H1 (cell line): Measurements from ENCODE around the gene SESN1. TPM values are rescaled to one million over a fixed set of nuclear protein-coding genes. Genes with fewer than 3 reads are reported as not detected.

Experiments
- CTCF ChIA-PET: fragments of 300-600 bp; sonication (Branson Sonifier 250); formaldehyde crosslinking; loops from one replicate; lab custom pipeline; 2021; ENCODE audit not compliant: partially characterized antibody; lab: Charles Lee
- POLR2A ChIA-PET: fragments of 300-600 bp; sonication (Branson Sonifier 250); formaldehyde crosslinking; loops from one replicate; lab custom pipeline; 2021; ENCODE audit warnings: inconsistent platforms; ENCODE audit not compliant: partially characterized antibody; lab: Charles Lee
- DNase-seq, 2 experiments: peaks; one replicate each; pipeline versions ENCODE4 v3.0.0 to v3.0.0-alpha.2; 2010 to 2022; ENCODE audit warnings: low spot score in 2 of 2, low read depth in 1 of 2, mixed read lengths in 1 of 2
- FAIRE-seq: peaks from 2 replicates; lab custom pipeline; 2011; peaks lifted over from hg19 to GRCh38; lab: Jason Lieb, UNC
- H2AFZ ChIP-seq: 2 replicates; pipeline ENCODE4 v1.8.1; 2012; ENCODE audit warnings: low read length, inconsistent platforms
- H2AK5ac ChIP-seq: 2 replicates; pipeline ENCODE4 v1.6.1; 2013; ENCODE audit warnings: low read depth, low read length
- H2BK120ac ChIP-seq: replicated peaks from 2 replicates; pipeline ENCODE3; 2013; ENCODE audit warnings: low read depth, low read length, inconsistent platforms
- H2BK12ac ChIP-seq: 2 replicates; pipeline ENCODE4 v1.6.1; 2013; ENCODE audit warnings: low read depth, low read length
- H2BK15ac ChIP-seq: 2 replicates; pipeline ENCODE4 v1.6.1; 2013; ENCODE audit warnings: low read length
- H2BK20ac ChIP-seq: 2 replicates; pipeline ENCODE4 v1.6.1; 2013; ENCODE audit warnings: low read length
- H2BK5ac ChIP-seq: 2 replicates; pipeline ENCODE4 v1.6.1; 2013; ENCODE audit warnings: low read depth, low read length
- H3K14ac ChIP-seq: 2 replicates; pipeline ENCODE4 v1.6.1; 2013; ENCODE audit warnings: inconsistent platforms; ENCODE audit not compliant: insufficient read length
- H3K18ac ChIP-seq: 2 replicates; pipeline ENCODE4 v1.6.1; 2013; ENCODE audit warnings: low read length; ENCODE audit errors: extremely low read depth
- H3K23ac ChIP-seq: 2 replicates; pipeline ENCODE4 v1.6.1; 2013; ENCODE audit warnings: inconsistent platforms; ENCODE audit not compliant: insufficient read length
- H3K23me2 ChIP-seq: 2 replicates; pipeline ENCODE4 v1.6.1; 2013; ENCODE audit warnings: low read depth, low read length
- H3K27ac ChIP-seq: 2 replicates; pipeline ENCODE4 v1.6.1; 2011; ENCODE audit warnings: low read depth, low read length, inconsistent platforms
- H3K27me3 ChIP-seq, 4 experiments: replicated peaks in 1 of 4; 1 replicate in 1 of 4; 2 replicates in 3 of 4; pipeline versions ENCODE4 v1.6.1 to v1.8.1; 2011 to 2013; ENCODE audit warnings: low read length in 3 of 4, mild to moderate bottlenecking in 3 of 4, inconsistent platforms in 2 of 4, mixed read lengths in 2 of 4, moderate library complexity in 1 of 4; ENCODE audit not compliant: control insufficient read depth in 3 of 4, insufficient read depth in 3 of 4; ENCODE audit errors: extremely low read depth in 1 of 4
- H3K36me3 ChIP-seq, 4 experiments: 2 replicates each; pipeline versions ENCODE4 v1.6.1 to v1.8.1; 2011 to 2013; ENCODE audit warnings: mild to moderate bottlenecking in 4 of 4, low read length in 3 of 4, moderate library complexity in 2 of 4, control low read depth in 1 of 4, inconsistent platforms in 1 of 4; ENCODE audit not compliant: insufficient read depth in 4 of 4, control insufficient read depth in 2 of 4
- H3K4ac ChIP-seq: replicated peaks from 2 replicates; pipeline ENCODE3; 2013; ENCODE audit warnings: low read length, low read depth, mixed read lengths, inconsistent platforms; ENCODE audit not compliant: insufficient read length
- H3K4me1 ChIP-seq, 4 experiments: replicated peaks in 1 of 4; 1 replicate in 1 of 4; 2 replicates in 3 of 4; pipeline versions ENCODE4 v1.6.1 to v1.8.1; 2011 to 2013; ENCODE audit warnings: low read length in 3 of 4, inconsistent platforms in 2 of 4, mixed read lengths in 1 of 4; ENCODE audit not compliant: insufficient read depth in 4 of 4, control insufficient read depth in 3 of 4
- H3K4me2 ChIP-seq, 2 experiments: 2 replicates each; pipeline versions ENCODE4 v1.6.1 to v1.8.1; 2011 to 2013; ENCODE audit warnings: low read depth in 2 of 2, low read length in 2 of 2, control low read depth in 1 of 2, inconsistent platforms in 1 of 2, mild to moderate bottlenecking in 1 of 2; ENCODE audit not compliant: insufficient read depth in 1 of 2
- H3K4me3 ChIP-seq, 4 experiments: fragments of 200-600, 300-600 bp in 1 of 4; sonication (generic), shearing (Covaris generic), sonication (Bioruptor Twin) in 1 of 4; 2 replicates each; pipeline versions ENCODE4 v1.5.1 to v1.8.1; 2011 to 2016; ENCODE audit warnings: low read length in 4 of 4, low read depth in 3 of 4, control low read depth in 2 of 4, inconsistent platforms in 2 of 4, mild to moderate bottlenecking in 2 of 4, mixed read lengths in 1 of 4, moderate library complexity in 1 of 4; ENCODE audit not compliant: insufficient read depth in 2 of 4; ENCODE audit errors: extremely low read depth in 1 of 4
- H3K56ac ChIP-seq: replicated peaks from 2 replicates; pipeline ENCODE3; 2013; ENCODE audit warnings: low read depth, mild to moderate bottlenecking, mixed read lengths, low read length, inconsistent platforms; ENCODE audit not compliant: insufficient read length
- H3K79me1 ChIP-seq: 2 replicates; pipeline ENCODE4 v1.6.1; 2013; ENCODE audit warnings: low read depth, low read length, control low read depth
- H3K79me2 ChIP-seq, 2 experiments: 2 replicates each; pipeline versions ENCODE4 v1.6.1 to v1.8.1; 2012 to 2013; ENCODE audit warnings: low read length in 2 of 2, mild to moderate bottlenecking in 2 of 2, inconsistent platforms in 1 of 2; ENCODE audit not compliant: insufficient read depth in 2 of 2, control insufficient read depth in 1 of 2
- H3K9ac ChIP-seq, 4 experiments: replicated peaks in 1 of 4; 1 replicate in 1 of 4; 2 replicates in 3 of 4; pipeline versions ENCODE4 v1.6.1 to v1.8.1; 2011 to 2013; ENCODE audit warnings: low read depth in 3 of 4, low read length in 3 of 4, control low read depth in 2 of 4, mild to moderate bottlenecking in 2 of 4, moderate library complexity in 2 of 4, inconsistent platforms in 1 of 4; ENCODE audit errors: extremely low read depth in 1 of 4
- H3K9me3 ChIP-seq, 2 experiments: 2 replicates each; pipeline versions ENCODE4 v1.6.1 to v1.8.1; 2012 to 2013; ENCODE audit warnings: mild to moderate bottlenecking in 2 of 2, moderate library complexity in 2 of 2, control low read depth in 1 of 2, inconsistent platforms in 1 of 2, low read depth in 1 of 2, low read length in 1 of 2, mixed read lengths in 1 of 2; ENCODE audit not compliant: insufficient read depth in 2 of 2
- H4K20me1 ChIP-seq, 2 experiments: replicated peaks in 1 of 2; 2 replicates each; pipeline versions ENCODE3 to v1.8.1; 2011 to 2013; ENCODE audit warnings: inconsistent platforms in 2 of 2, low read length in 2 of 2, mild to moderate bottlenecking in 1 of 2; ENCODE audit not compliant: insufficient read depth in 2 of 2, control insufficient read depth in 1 of 2
- H4K5ac ChIP-seq: 2 replicates; pipeline ENCODE4 v1.6.1; 2013; ENCODE audit warnings: low read length, low read depth, mixed read lengths, inconsistent platforms; ENCODE audit not compliant: insufficient read length
- H4K8ac ChIP-seq: 2 replicates; pipeline ENCODE4 v1.8.0; 2013; ENCODE audit warnings: mild to moderate bottlenecking, moderate library complexity, low read length, inconsistent platforms; ENCODE audit not compliant: insufficient read depth; ENCODE audit errors: extremely low read depth
- H4K91ac ChIP-seq: replicated peaks from 2 replicates; pipeline ENCODE3; 2013; ENCODE audit warnings: low read length, mixed read lengths, inconsistent platforms; ENCODE audit not compliant: insufficient read length
- BCL11A ChIP-seq, 2 experiments: IDR thresholded peaks; one replicate each; pipeline ENCODE4 v1.6.1; 2011; ENCODE audit warnings: low read depth in 2 of 2, low read length in 2 of 2, mild to moderate bottlenecking in 2 of 2
- BRCA1 ChIP-seq: IDR thresholded peaks from 2 replicates; pipeline ENCODE4 v1.6.1; 2012; ENCODE audit warnings: low read depth, low read length, improper control_type of control experiment
- CBX5 ChIP-seq: fragments of 300-800, 300-1000 bp; sonication (generic); IDR thresholded peaks from 2 replicates; pipeline ENCODE4 v1.7.1; 2016; ENCODE audit warnings: antibody characterized with exemption, low read length, low read depth
- JUN ChIP-seq: IDR thresholded peaks from 2 replicates; pipeline ENCODE4 v1.6.1; 2011; ENCODE audit warnings: low read depth, mild to moderate bottlenecking, improper control_type of control experiment, low read length
- WGBS, 2 experiments: shearing (Covaris generic) in 1 of 2; methylation state at CpG; one replicate each; pipeline versions ENCODE4 v1.1.6 to v1.1.7; 2013 to 2015; ENCODE audit warnings: low lambda C conversion rate in 2 of 2, mixed read lengths in 2 of 2, inconsistent platforms in 1 of 2, low coverage in 1 of 2, missing lambda C conversion rate in 1 of 2; ENCODE audit not compliant: insufficient replicate concordance in 2 of 2, insufficient coverage in 1 of 2, insufficient read length in 1 of 2; ENCODE audit errors: extremely low coverage in 1 of 2, missing lambda C conversion rate in 1 of 2; 5-methylcytosine and 5-hydroxymethylcytosine counted together
- polyA plus RNA-seq, 7 experiments: library from polyadenylated mRNA; depleted of rRNA in 3 of 7; stranded (reverse) in 5 of 7; unstranded in 2 of 7; fragments of >200 nt in 5 of 7; fragments of 200-250 nt in 2 of 7; gene quantifications; 1 replicate in 5 of 7; 2 replicates in 1 of 7; 4 replicates in 1 of 7; pipeline versions ENCODE4 v1.2.1 to v1.2.3, GENCODE V29; 2011 to 2013; ENCODE audit warnings: missing spikeins in 2 of 7, mixed read lengths in 2 of 7
- total RNA-seq: library from RNA; stranded (reverse); fragmentation: NEBNext Ultra II Directional; extraction: Animal tissue kit (Norgen Biotek cat#: 25700); gene quantifications from 2 replicates; pipeline ENCODE4 v1.2.1, GENCODE V29; 2021

The SESN1 gene
- total and polyA plus RNA-seq, 2 of the 8 experiments (the other 6 are each of a cell fraction or from before 2014, with no cell fraction given): 12.8 to 15.6 TPM

DNA sequence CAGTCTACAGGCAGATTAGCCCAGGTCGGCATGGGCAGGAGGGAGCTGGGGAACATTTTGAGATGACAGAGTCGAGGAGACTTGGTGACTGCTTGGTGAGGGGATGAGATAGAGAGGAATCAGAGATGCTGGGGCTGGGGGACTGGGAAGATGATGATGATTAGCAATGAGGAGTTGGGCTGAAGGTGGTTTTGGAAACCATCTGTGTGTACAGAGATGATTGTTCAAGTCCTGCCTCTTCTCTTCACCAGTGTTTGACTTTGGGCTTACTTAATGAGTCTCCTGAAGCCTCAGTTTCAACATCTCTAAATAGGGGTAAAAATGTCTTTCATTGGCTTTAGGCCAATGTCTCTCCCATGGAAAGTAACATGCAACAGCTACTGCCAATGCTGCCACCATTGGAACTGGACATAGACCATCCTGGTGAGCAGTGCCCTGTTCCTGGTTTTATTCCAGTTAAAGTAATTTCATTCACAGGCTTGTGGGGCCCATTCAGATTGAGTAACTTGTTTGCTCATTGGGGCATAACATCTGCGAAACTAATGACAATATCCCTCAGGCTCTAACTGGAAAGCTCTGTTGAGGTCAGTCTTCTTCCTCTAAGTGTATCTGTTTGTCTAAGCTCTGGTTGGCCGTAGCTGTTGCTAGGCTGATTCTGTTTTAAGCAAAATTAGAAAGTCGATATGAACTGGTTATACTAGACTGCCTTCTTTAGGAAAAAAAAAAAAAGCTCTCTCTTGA is 147.4 kb downstream of the SESN1 start:
- WGBS, 2 experiments: 90% methylated on average over 5 of the region's 5 CpGs; no CpG with 5 or more reads in 1 of the 2 experiments
- no peak overlapping the region for H3K14ac ChIP-seq
- TF ChIP-seq BRCA1: no peak
- no peak for TF ChIP-seq CBX5
- TF ChIP-seq JUN: no peak
- TF ChIP-seq BCL11A (IDR thresholded peaks at IDR 0.05; ENCODE audit: low read depth in 2 of 2, low read length in 2 of 2): no peak
- DNase-seq: no peak
- no peak overlapping the region for H2BK12ac ChIP-seq
- no peak overlapping the region for H4K91ac ChIP-seq
- no peaks in the 10 kb centered on the region for H3K79me2 ChIP-seq
- no peak overlapping the region for H2AK5ac ChIP-seq
- H3K27ac ChIP-seq: no peak overlapping the region
- H3K4me2 ChIP-seq: no peak overlapping the region
- H3K18ac ChIP-seq: no peak overlapping the region
- no peaks in the 10 kb centered on the region for H3K36me3 ChIP-seq
- H4K5ac ChIP-seq: no peak overlapping the region
- H2BK15ac ChIP-seq: no peak overlapping the region
- ChIA-PET CTCF (interaction anchor here (0.6 to 0.7 kb wide), 2 partner anchors 57 to 203 kb away, joined by 3 to 4 read pairs; no protein-coding TSS in a partner anchor), POLR2A (no interaction called here)
- no peak for FAIRE-seq
- H4K8ac ChIP-seq: no peak overlapping the region
- H4K20me1 ChIP-seq: no peaks in the 10 kb centered on the region
- H3K9me3 ChIP-seq: no peaks in the 10 kb centered on the region
- H3K9ac ChIP-seq: no peak overlapping the region
- no peak overlapping the region for H2AFZ ChIP-seq
- H2BK120ac ChIP-seq: no peak overlapping the region
- no peaks in the 10 kb centered on the region for H3K23me2 ChIP-seq
- no peak overlapping the region for H3K4me3 ChIP-seq
- H3K79me1 ChIP-seq: no peaks in the 10 kb centered on the region
- no peak overlapping the region for H2BK5ac ChIP-seq
- H3K4me1 ChIP-seq: peaks cover 0 to 3% (median 2%) of the 10 kb centered on the region in 4 experiments; a peak in 6 of 7 replicates
- no peak overlapping the region for H3K56ac ChIP-seq
- no peak overlapping the region for H3K4ac ChIP-seq
- H3K23ac ChIP-seq: no peak overlapping the region
- no peak overlapping the region for H2BK20ac ChIP-seq
- H3K27me3 ChIP-seq: no peaks in the 10 kb centered on the region
